Esophagus muscularis mucosa (tissue), 4 donors: ENCODE results near the gene GREB1.

Experiments used
- CTCF ChIP-seq, 3 experiments: fragments of 200-600 bp in 2 of 3; fragments of 450-650 bp in 1 of 3; sonication (generic) in 2 of 3; IDR thresholded peaks; one replicate each; pipeline ENCODE4 v1.5.1; 2017 to 2019; ENCODE audit warnings: antibody characterized with exemption in 3 of 3, mild to moderate bottlenecking in 2 of 3, moderate library complexity in 1 of 3
- EP300 ChIP-seq: sonication (generic); formaldehyde crosslinking; IDR thresholded peaks from one replicate; pipeline ENCODE4 v1.6.1; 2017; ENCODE audit warnings: antibody characterized with exemption
- POLR2A ChIP-seq: fragments of 450-650 bp; IDR thresholded peaks from one replicate; pipeline ENCODE4 v1.6.1; 2017; ENCODE audit warnings: antibody characterized with exemption, moderate library complexity, mild to moderate bottlenecking, low read depth
- POLR2AphosphoS5 ChIP-seq, 2 donors: sonication (generic); formaldehyde crosslinking; IDR thresholded peaks; one replicate each; pipeline ENCODE4 v1.6.1; 2017; ENCODE audit warnings: antibody characterized with exemption in 2 of 2

GRCh38 chr2:11499081-11499743, 34.6 kb upstream of the GREB1 start:
- TF ChIP-seq POLR2A, result no peak
- TF ChIP-seq POLR2AphosphoS5 (IDR thresholded peaks at IDR 0.05), result no peak
- no peak for TF ChIP-seq CTCF (IDR thresholded peaks at IDR 0.05)
- TF ChIP-seq EP300, result no peak
